ENCODE data around the gene TRAPPC3.

The TRAPPC3 gene

DNA sequence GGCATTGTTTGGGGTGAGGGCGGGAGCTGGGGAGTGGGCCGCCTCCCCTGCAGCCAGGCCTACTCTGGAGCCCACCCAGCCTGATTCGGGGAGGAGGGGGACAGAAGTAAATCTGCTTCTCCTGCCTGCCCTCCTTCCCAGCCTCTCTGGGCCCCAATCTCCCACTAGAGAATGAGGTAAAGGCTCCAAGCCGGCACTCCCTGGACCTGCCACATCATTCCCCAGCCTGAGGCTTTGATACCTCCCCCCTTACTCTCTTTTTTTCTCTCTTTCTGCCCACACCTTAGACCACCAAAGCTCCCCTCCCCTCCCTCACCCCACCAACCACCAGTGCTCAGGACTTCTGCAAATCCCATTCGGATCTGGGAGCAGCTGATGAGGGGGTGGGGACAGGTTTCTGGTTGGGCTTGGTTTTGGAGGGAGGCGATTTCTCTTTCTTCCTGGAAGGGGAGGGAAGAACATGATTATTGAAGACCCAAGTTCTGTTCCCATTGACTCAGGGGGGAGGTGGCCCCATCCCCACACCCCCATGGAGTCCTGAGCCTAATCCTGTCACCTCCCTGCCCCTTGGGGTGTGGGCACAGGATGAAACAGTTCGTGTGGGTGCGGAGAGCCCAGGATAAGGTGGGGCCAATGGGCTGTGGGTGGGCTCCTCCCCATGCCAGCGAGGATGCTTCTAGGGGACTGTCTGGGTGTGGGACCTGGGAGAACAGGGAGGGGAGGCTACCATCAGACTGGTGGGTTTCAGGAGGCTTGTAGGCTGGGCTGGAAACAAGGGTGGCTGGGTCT, 8.0 kb upstream of the TRAPPC3 start:
- peaks cover 60% of the 10 kb centered on the region for H3K79me2 ChIP-seq (ENCODE audit: insufficient read depth, low read depth)
- no peaks in the 10 kb centered on the region for H3K36me3 ChIP-seq (ENCODE audit: insufficient read depth)
- H4K20me1 ChIP-seq (ENCODE audit: insufficient read depth), result 0 out of 2 replicates have a peak, but pooled peaks cover 3% of the 10 kb centered on the region

DNA sequence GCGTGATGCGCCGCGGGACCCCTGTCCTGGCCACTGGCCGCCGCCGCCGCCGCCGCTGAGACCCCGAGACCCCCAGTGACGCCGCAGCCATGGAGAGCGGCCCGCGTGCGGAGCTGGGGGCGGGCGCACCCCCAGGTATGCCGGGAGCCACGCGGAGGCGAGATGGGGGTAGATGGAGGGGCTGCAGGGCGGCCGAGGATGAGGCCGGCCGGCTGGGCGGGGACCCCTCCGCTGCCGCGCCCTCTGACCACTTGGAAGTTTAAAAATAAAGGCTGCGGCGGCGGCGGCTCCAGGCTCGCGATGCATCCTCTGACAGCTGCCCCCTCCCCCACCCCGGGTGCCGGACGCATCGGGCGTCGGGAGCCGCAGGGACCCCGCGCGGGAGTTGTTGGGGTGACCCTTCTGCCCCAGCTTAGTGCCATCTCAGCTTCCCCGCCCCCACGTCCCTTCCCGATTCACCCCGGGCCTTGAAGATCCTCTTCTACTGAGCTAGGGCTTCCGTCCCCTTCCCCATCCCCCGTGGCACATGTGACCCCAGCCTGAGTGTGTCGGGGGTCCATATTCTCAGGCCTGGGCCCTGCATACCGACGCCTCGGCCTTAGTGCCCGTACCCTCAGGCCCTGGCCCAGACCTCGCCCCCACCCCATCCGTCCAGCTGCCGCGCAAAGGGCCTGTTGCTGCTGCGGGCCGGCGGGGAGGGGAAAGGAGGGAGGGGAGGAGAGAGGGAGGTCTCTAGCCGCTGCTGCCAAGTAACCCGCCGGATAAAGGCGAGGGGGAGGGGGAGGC, 7.2 kb upstream of the TRAPPC3 start:
- TF ChIP-seq, protein P1, sequence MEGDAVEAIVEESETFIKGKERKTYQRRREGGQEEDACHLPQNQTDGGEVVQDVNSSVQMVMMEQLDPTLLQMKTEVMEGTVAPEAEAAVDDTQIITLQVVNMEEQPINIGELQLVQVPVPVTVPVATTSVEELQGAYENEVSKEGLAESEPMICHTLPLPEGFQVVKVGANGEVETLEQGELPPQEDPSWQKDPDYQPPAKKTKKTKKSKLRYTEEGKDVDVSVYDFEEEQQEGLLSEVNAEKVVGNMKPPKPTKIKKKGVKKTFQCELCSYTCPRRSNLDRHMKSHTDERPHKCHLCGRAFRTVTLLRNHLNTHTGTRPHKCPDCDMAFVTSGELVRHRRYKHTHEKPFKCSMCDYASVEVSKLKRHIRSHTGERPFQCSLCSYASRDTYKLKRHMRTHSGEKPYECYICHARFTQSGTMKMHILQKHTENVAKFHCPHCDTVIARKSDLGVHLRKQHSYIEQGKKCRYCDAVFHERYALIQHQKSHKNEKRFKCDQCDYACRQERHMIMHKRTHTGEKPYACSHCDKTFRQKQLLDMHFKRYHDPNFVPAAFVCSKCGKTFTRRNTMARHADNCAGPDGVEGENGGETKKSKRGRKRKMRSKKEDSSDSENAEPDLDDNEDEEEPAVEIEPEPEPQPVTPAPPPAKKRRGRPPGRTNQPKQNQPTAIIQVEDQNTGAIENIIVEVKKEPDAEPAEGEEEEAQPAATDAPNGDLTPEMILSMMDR (conservative IDR thresholded peaks at IDR 0.05; ENCODE audit: low read depth, low read length), result no peak
- Histone ChIP-seq H3K4me2 (peak overlapping the region; percentile 64), H4K20me1 (ENCODE audit: insufficient read depth) (0 out of 2 replicates have a peak, but pooled peaks cover 3% of the 10 kb centered on the region), H3K27me3 (ENCODE audit: insufficient read depth, low read depth) (no peaks in the 10 kb centered on the region), H2AFZ (ENCODE audit: low read depth) (peak overlapping the region; percentile 64; the same call in 1 of the 2 replicates), H3K9ac (peak overlapping the region; percentile 95), H3K27ac (peak overlapping the region; percentile 81), H3K79me2 (ENCODE audit: insufficient read depth, low read depth) (peaks cover 57% of the 10 kb centered on the region), H3K36me3 (ENCODE audit: insufficient read depth) (no peaks in the 10 kb centered on the region), H3K4me1 (ENCODE audit: low read depth, poor library complexity, severe bottlenecking) (peaks cover 60% of the 10 kb centered on the region), H3K4me3 (IDR thresholded peaks at IDR 0.05; ENCODE audit: insufficient read depth, low read depth, low read length) (peak overlapping the region; percentile 50)

More for the DNA sequence above, 8.0 kb upstream of the TRAPPC3 start:
- Histone ChIP-seq H3K4me1 (ENCODE audit: low read depth, poor library complexity, severe bottlenecking) (peaks cover 53% of the 10 kb centered on the region), H3K9ac (peak overlapping the region; percentile 95; the same call in 1 of the 2 replicates), H3K27me3 (ENCODE audit: insufficient read depth, low read depth) (no peaks in the 10 kb centered on the region), H3K4me3 (IDR thresholded peaks at IDR 0.05; ENCODE audit: insufficient read depth, low read depth, low read length) (peak overlapping the region; percentile 8), H3K4me2 (peak overlapping the region; percentile 64), H3K27ac (peak overlapping the region; percentile 81; the same call in 1 of the 2 replicates), H2AFZ (ENCODE audit: low read depth) (peak overlapping the region; percentile 64; the same call in 1 of the 2 replicates)
- TF ChIP-seq, protein P1 (conservative IDR thresholded peaks at IDR 0.05; ENCODE audit: low read depth, low read length), result no peak

DNA sequence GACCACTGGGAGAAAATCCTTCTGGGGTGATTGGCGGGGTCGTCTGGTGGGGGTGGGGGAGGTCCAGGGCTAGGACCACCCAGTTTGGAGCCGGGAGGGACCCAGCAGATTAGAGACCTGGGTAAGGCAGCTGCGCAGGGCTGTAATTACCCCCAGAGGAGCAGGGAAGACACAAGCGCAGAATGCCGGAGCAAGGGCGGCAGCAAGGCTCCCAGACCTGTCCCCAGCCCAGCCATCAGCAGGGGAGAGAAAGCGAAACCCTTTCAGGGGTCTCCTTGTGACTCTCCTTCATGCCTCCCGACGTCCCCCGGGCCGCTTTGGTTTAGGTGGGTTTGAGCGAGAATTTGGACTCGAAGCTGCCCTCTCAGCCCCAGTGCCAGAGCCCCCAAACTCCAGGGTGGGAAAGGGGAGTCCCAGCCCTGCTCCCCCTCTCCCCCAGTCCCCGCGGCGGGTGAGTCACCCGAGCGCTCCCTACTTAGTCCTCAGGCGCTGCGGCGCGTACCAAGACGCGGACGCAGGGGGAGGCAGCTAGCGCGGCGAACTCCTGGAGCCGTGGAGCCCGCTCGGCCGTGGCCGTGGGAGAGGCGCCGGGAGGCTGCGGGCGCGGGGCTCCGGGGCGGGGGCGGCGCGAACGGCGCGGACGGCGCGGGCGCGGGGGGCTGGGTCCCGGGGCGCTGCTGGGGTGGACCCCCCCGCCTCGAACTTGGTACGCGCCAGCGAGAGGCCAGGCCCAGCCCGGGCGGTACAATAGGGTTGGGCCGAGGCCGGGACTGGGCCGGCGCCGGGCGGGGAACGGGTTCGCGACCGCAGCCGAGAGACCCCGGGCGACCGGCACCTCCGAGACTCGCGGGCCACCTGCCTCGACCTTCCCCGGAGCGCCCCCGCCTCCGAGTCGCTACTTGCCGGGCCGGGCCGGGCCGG, 6.4 kb upstream of the TRAPPC3 start, which contains the start of gene MAP7D1:
Gene MAP7D1 (plus strand): TSS at position 753 of the 921 bp plus-strand sequence. CDS start 258 bp downstream, outside the sequence.
- Histone ChIP-seq H2AFZ (ENCODE audit: low read depth) (peak within 1 kb of the TSS; percentile 73), H3K4me2 (peak within 1 kb of the TSS; percentile 97), H3K27me3 (ENCODE audit: insufficient read depth, low read depth) (no peaks in the 10 kb centered on the region), H3K36me3 (ENCODE audit: insufficient read depth) (no peaks in the 10 kb centered on the region), H3K79me2 (ENCODE audit: insufficient read depth, low read depth) (peaks cover 52% of the 10 kb centered on the region), H3K9ac (peak within 1 kb of the TSS; percentile 95), H3K27ac (peak within 1 kb of the TSS; percentile 81), H4K20me1 (ENCODE audit: insufficient read depth) (0 out of 2 replicates have a peak, but pooled peaks cover 3% of the 10 kb centered on the region), H3K4me1 (ENCODE audit: low read depth, poor library complexity, severe bottlenecking) (peaks cover 58% of the 10 kb centered on the region), H3K4me3 (IDR thresholded peaks at IDR 0.05; ENCODE audit: insufficient read depth, low read depth, low read length) (peak within 1 kb of the TSS; percentile 70)
- TF ChIP-seq, protein P1 (conservative IDR thresholded peaks at IDR 0.05; ENCODE audit: low read depth, low read length), result no peak

All from KMS-11 (cell line).